H1 (cell line): Measurements from ENCODE around the gene APMAP. TPM values are rescaled to one million over a fixed set of nuclear protein-coding genes. Genes with fewer than 3 reads are reported as not detected.

Experiments
- CTCF ChIA-PET: fragments of 300-600 bp; sonication (Branson Sonifier 250); formaldehyde crosslinking; loops from one replicate; lab custom pipeline; 2021; ENCODE audit not compliant: partially characterized antibody; lab: Charles Lee
- POLR2A ChIA-PET: fragments of 300-600 bp; sonication (Branson Sonifier 250); formaldehyde crosslinking; loops from one replicate; lab custom pipeline; 2021; ENCODE audit warnings: inconsistent platforms; ENCODE audit not compliant: partially characterized antibody; lab: Charles Lee
- DNase-seq, 2 experiments: peaks; one replicate each; pipeline versions ENCODE4 v3.0.0 to v3.0.0-alpha.2; 2010 to 2022; ENCODE audit warnings: low spot score in 2 of 2, low read depth in 1 of 2, mixed read lengths in 1 of 2
- FAIRE-seq: peaks from 2 replicates; lab custom pipeline; 2011; peaks lifted over from hg19 to GRCh38; lab: Jason Lieb, UNC
- H2AFZ ChIP-seq: 2 replicates; pipeline ENCODE4 v1.8.1; 2012; ENCODE audit warnings: low read length, inconsistent platforms
- H2AK5ac ChIP-seq: 2 replicates; pipeline ENCODE4 v1.6.1; 2013; ENCODE audit warnings: low read depth, low read length
- H2BK120ac ChIP-seq: replicated peaks from 2 replicates; pipeline ENCODE3; 2013; ENCODE audit warnings: low read depth, low read length, inconsistent platforms
- H2BK12ac ChIP-seq: 2 replicates; pipeline ENCODE4 v1.6.1; 2013; ENCODE audit warnings: low read depth, low read length
- H2BK15ac ChIP-seq: 2 replicates; pipeline ENCODE4 v1.6.1; 2013; ENCODE audit warnings: low read length
- H2BK20ac ChIP-seq: 2 replicates; pipeline ENCODE4 v1.6.1; 2013; ENCODE audit warnings: low read length
- H2BK5ac ChIP-seq: 2 replicates; pipeline ENCODE4 v1.6.1; 2013; ENCODE audit warnings: low read depth, low read length
- H3K14ac ChIP-seq: 2 replicates; pipeline ENCODE4 v1.6.1; 2013; ENCODE audit warnings: inconsistent platforms; ENCODE audit not compliant: insufficient read length
- H3K18ac ChIP-seq: 2 replicates; pipeline ENCODE4 v1.6.1; 2013; ENCODE audit warnings: low read length; ENCODE audit errors: extremely low read depth
- H3K23ac ChIP-seq: 2 replicates; pipeline ENCODE4 v1.6.1; 2013; ENCODE audit warnings: inconsistent platforms; ENCODE audit not compliant: insufficient read length
- H3K23me2 ChIP-seq: 2 replicates; pipeline ENCODE4 v1.6.1; 2013; ENCODE audit warnings: low read depth, low read length
- H3K27ac ChIP-seq: 2 replicates; pipeline ENCODE4 v1.6.1; 2011; ENCODE audit warnings: low read depth, low read length, inconsistent platforms
- H3K27me3 ChIP-seq, 4 experiments: replicated peaks in 1 of 4; 1 replicate in 1 of 4; 2 replicates in 3 of 4; pipeline versions ENCODE4 v1.6.1 to v1.8.1; 2011 to 2013; ENCODE audit warnings: low read length in 3 of 4, mild to moderate bottlenecking in 3 of 4, inconsistent platforms in 2 of 4, mixed read lengths in 2 of 4, moderate library complexity in 1 of 4; ENCODE audit not compliant: control insufficient read depth in 3 of 4, insufficient read depth in 3 of 4; ENCODE audit errors: extremely low read depth in 1 of 4
- H3K36me3 ChIP-seq, 4 experiments: 2 replicates each; pipeline versions ENCODE4 v1.6.1 to v1.8.1; 2011 to 2013; ENCODE audit warnings: mild to moderate bottlenecking in 4 of 4, low read length in 3 of 4, moderate library complexity in 2 of 4, control low read depth in 1 of 4, inconsistent platforms in 1 of 4; ENCODE audit not compliant: insufficient read depth in 4 of 4, control insufficient read depth in 2 of 4
- H3K4ac ChIP-seq: replicated peaks from 2 replicates; pipeline ENCODE3; 2013; ENCODE audit warnings: low read length, low read depth, mixed read lengths, inconsistent platforms; ENCODE audit not compliant: insufficient read length
- H3K4me1 ChIP-seq, 4 experiments: replicated peaks in 1 of 4; 1 replicate in 1 of 4; 2 replicates in 3 of 4; pipeline versions ENCODE4 v1.6.1 to v1.8.1; 2011 to 2013; ENCODE audit warnings: low read length in 3 of 4, inconsistent platforms in 2 of 4, mixed read lengths in 1 of 4; ENCODE audit not compliant: insufficient read depth in 4 of 4, control insufficient read depth in 3 of 4
- H3K4me2 ChIP-seq, 2 experiments: 2 replicates each; pipeline versions ENCODE4 v1.6.1 to v1.8.1; 2011 to 2013; ENCODE audit warnings: low read depth in 2 of 2, low read length in 2 of 2, control low read depth in 1 of 2, inconsistent platforms in 1 of 2, mild to moderate bottlenecking in 1 of 2; ENCODE audit not compliant: insufficient read depth in 1 of 2
- H3K4me3 ChIP-seq, 4 experiments: fragments of 200-600, 300-600 bp in 1 of 4; sonication (generic), shearing (Covaris generic), sonication (Bioruptor Twin) in 1 of 4; 2 replicates each; pipeline versions ENCODE4 v1.5.1 to v1.8.1; 2011 to 2016; ENCODE audit warnings: low read length in 4 of 4, low read depth in 3 of 4, control low read depth in 2 of 4, inconsistent platforms in 2 of 4, mild to moderate bottlenecking in 2 of 4, mixed read lengths in 1 of 4, moderate library complexity in 1 of 4; ENCODE audit not compliant: insufficient read depth in 2 of 4; ENCODE audit errors: extremely low read depth in 1 of 4
- H3K56ac ChIP-seq: replicated peaks from 2 replicates; pipeline ENCODE3; 2013; ENCODE audit warnings: low read depth, mild to moderate bottlenecking, mixed read lengths, low read length, inconsistent platforms; ENCODE audit not compliant: insufficient read length
- H3K79me1 ChIP-seq: 2 replicates; pipeline ENCODE4 v1.6.1; 2013; ENCODE audit warnings: low read depth, low read length, control low read depth
- H3K79me2 ChIP-seq, 2 experiments: 2 replicates each; pipeline versions ENCODE4 v1.6.1 to v1.8.1; 2012 to 2013; ENCODE audit warnings: low read length in 2 of 2, mild to moderate bottlenecking in 2 of 2, inconsistent platforms in 1 of 2; ENCODE audit not compliant: insufficient read depth in 2 of 2, control insufficient read depth in 1 of 2
- H3K9ac ChIP-seq, 4 experiments: replicated peaks in 1 of 4; 1 replicate in 1 of 4; 2 replicates in 3 of 4; pipeline versions ENCODE4 v1.6.1 to v1.8.1; 2011 to 2013; ENCODE audit warnings: low read depth in 3 of 4, low read length in 3 of 4, control low read depth in 2 of 4, mild to moderate bottlenecking in 2 of 4, moderate library complexity in 2 of 4, inconsistent platforms in 1 of 4; ENCODE audit errors: extremely low read depth in 1 of 4
- H3K9me3 ChIP-seq, 2 experiments: 2 replicates each; pipeline versions ENCODE4 v1.6.1 to v1.8.1; 2012 to 2013; ENCODE audit warnings: mild to moderate bottlenecking in 2 of 2, moderate library complexity in 2 of 2, control low read depth in 1 of 2, inconsistent platforms in 1 of 2, low read depth in 1 of 2, low read length in 1 of 2, mixed read lengths in 1 of 2; ENCODE audit not compliant: insufficient read depth in 2 of 2
- H4K20me1 ChIP-seq, 2 experiments: replicated peaks in 1 of 2; 2 replicates each; pipeline versions ENCODE3 to v1.8.1; 2011 to 2013; ENCODE audit warnings: inconsistent platforms in 2 of 2, low read length in 2 of 2, mild to moderate bottlenecking in 1 of 2; ENCODE audit not compliant: insufficient read depth in 2 of 2, control insufficient read depth in 1 of 2
- H4K5ac ChIP-seq: 2 replicates; pipeline ENCODE4 v1.6.1; 2013; ENCODE audit warnings: low read length, low read depth, mixed read lengths, inconsistent platforms; ENCODE audit not compliant: insufficient read length
- H4K8ac ChIP-seq: 2 replicates; pipeline ENCODE4 v1.8.0; 2013; ENCODE audit warnings: mild to moderate bottlenecking, moderate library complexity, low read length, inconsistent platforms; ENCODE audit not compliant: insufficient read depth; ENCODE audit errors: extremely low read depth
- H4K91ac ChIP-seq: replicated peaks from 2 replicates; pipeline ENCODE3; 2013; ENCODE audit warnings: low read length, mixed read lengths, inconsistent platforms; ENCODE audit not compliant: insufficient read length
- ASH2L ChIP-seq: fragments of 200-600, 300-600 bp; sonication (generic); IDR thresholded peaks from one replicate; pipeline ENCODE4 v1.7.1; 2017; ENCODE audit warnings: low read length
- KDM1A ChIP-seq: fragments of 200-600, 300-600 bp; sonication (generic); IDR thresholded peaks from 2 replicates; pipeline ENCODE4 v1.7.1; 2016; ENCODE audit warnings: mild to moderate bottlenecking, low read length, borderline replicate concordance
- KDM4A ChIP-seq: IDR thresholded peaks from one replicate; pipeline ENCODE4 v1.7.1; 2012; ENCODE audit warnings: low read depth, mild to moderate bottlenecking, moderate library complexity, low read length, inconsistent platforms; ENCODE audit not compliant: severe bottlenecking
- POU5F1 ChIP-seq: IDR thresholded peaks from 2 replicates; pipeline ENCODE4 v1.6.1; 2011; ENCODE audit warnings: low read depth, mild to moderate bottlenecking, low read length, moderate library complexity
- SAP30 ChIP-seq: fragments of 300-600 bp; sonication (generic); IDR thresholded peaks from 2 replicates; pipeline ENCODE4 v1.7.1; 2012; ENCODE audit warnings: low read length, moderate library complexity, mild to moderate bottlenecking, inconsistent platforms; ENCODE audit not compliant: insufficient read depth, insufficient replicate concordance
- SUZ12 ChIP-seq: fragments of 200-600 bp; sonication (generic); IDR thresholded peaks from 2 replicates; pipeline ENCODE4 v1.6.1; 2012; ENCODE audit warnings: mild to moderate bottlenecking, inconsistent platforms, low read length, moderate library complexity, mixed read lengths
- YY1 ChIP-seq: IDR thresholded peaks from 2 replicates; pipeline ENCODE4 v1.6.1; 2011; ENCODE audit warnings: low read depth, mild to moderate bottlenecking, low read length
- WGBS, 2 experiments: shearing (Covaris generic) in 1 of 2; methylation state at CpG; one replicate each; pipeline versions ENCODE4 v1.1.6 to v1.1.7; 2013 to 2015; ENCODE audit warnings: low lambda C conversion rate in 2 of 2, mixed read lengths in 2 of 2, inconsistent platforms in 1 of 2, low coverage in 1 of 2, missing lambda C conversion rate in 1 of 2; ENCODE audit not compliant: insufficient replicate concordance in 2 of 2, insufficient coverage in 1 of 2, insufficient read length in 1 of 2; ENCODE audit errors: extremely low coverage in 1 of 2, missing lambda C conversion rate in 1 of 2; 5-methylcytosine and 5-hydroxymethylcytosine counted together
- polyA plus RNA-seq, 7 experiments: library from polyadenylated mRNA; depleted of rRNA in 3 of 7; stranded (reverse) in 5 of 7; unstranded in 2 of 7; fragments of >200 nt in 5 of 7; fragments of 200-250 nt in 2 of 7; gene quantifications; 1 replicate in 5 of 7; 2 replicates in 1 of 7; 4 replicates in 1 of 7; pipeline versions ENCODE4 v1.2.1 to v1.2.3, GENCODE V29; 2011 to 2013; ENCODE audit warnings: missing spikeins in 2 of 7, mixed read lengths in 2 of 7
- total RNA-seq: library from RNA; stranded (reverse); fragmentation: NEBNext Ultra II Directional; extraction: Animal tissue kit (Norgen Biotek cat#: 25700); gene quantifications from 2 replicates; pipeline ENCODE4 v1.2.1, GENCODE V29; 2021

The APMAP gene
- total and polyA plus RNA-seq, 2 of the 8 experiments (the other 6 are each of a cell fraction or from before 2014, with no cell fraction given) = 31.3 to 66.0 TPM

GRCh38 chr20:24960302-24960801, 32.2 kb downstream of the APMAP start:
- Histone ChIP-seq H4K20me1 (peaks cover 0 to 4% of the 10 kb centered on the region in 2 experiments), H4K8ac (no peak overlapping the region), H3K23me2 (no peaks in the 10 kb centered on the region), H2BK12ac (no peak overlapping the region), H3K9me3 (no peaks in the 10 kb centered on the region), H3K4me3 (no peak overlapping the region), H3K79me1 (no peaks in the 10 kb centered on the region), H2AFZ (no peak overlapping the region), H3K56ac (no peak overlapping the region), H3K27ac (no peak overlapping the region), H2BK5ac (no peak overlapping the region), H2BK15ac (no peak overlapping the region), H3K18ac (no peak overlapping the region), H2BK120ac (no peak overlapping the region), H3K9ac (no peak overlapping the region), H3K36me3 (peaks cover 0 to 15% (median 8%) of the 10 kb centered on the region in 4 experiments; a peak in 5 of 8 replicates), H2AK5ac (no peak overlapping the region), H3K4ac (no peak overlapping the region), H3K4me2 (no peak overlapping the region), H3K27me3 (no peaks in the 10 kb centered on the region), H3K23ac (no peak overlapping the region), H2BK20ac (no peak overlapping the region), H3K14ac (no peak overlapping the region), H4K91ac (no peak overlapping the region), H4K5ac (no peak overlapping the region), H3K4me1 (no peaks in the 10 kb centered on the region), H3K79me2 (no peaks in the 10 kb centered on the region)
- CTCF ChIA-PET = interaction anchor here (0.9 to 1.4 kb wide), 3 partner anchors 8 to 287 kb away, joined by 3 to 6 read pairs (median 3); no protein-coding TSS in a partner anchor
- DNase-seq (no peak), FAIRE-seq (no peak)
- POLR2A ChIA-PET = no interaction called here
- 87% methylated on average over 10 of the region's 10 CpGs; no CpG with 5 or more reads in 1 of the 2 experiments for WGBS, 2 experiments
- no peak for TF ChIP-seq ASH2L
- no peak for TF ChIP-seq YY1
- no peak for TF ChIP-seq SUZ12
- TF ChIP-seq KDM4A = no peak
- TF ChIP-seq POU5F1 = no peak
- no peak for TF ChIP-seq KDM1A
- TF ChIP-seq SAP30 = no peak
